ENCODE data around the gene CDY2B. TPM values are rescaled to one million over a fixed set of nuclear protein-coding genes. Genes with fewer than 3 reads are reported as not detected.
"Not testable (repeated sequence)": the region's sequence is repeated elsewhere in the genome, so short reads cannot be mapped to it uniquely, and the experiment has no call there.

Gene CDY2B, protein sequence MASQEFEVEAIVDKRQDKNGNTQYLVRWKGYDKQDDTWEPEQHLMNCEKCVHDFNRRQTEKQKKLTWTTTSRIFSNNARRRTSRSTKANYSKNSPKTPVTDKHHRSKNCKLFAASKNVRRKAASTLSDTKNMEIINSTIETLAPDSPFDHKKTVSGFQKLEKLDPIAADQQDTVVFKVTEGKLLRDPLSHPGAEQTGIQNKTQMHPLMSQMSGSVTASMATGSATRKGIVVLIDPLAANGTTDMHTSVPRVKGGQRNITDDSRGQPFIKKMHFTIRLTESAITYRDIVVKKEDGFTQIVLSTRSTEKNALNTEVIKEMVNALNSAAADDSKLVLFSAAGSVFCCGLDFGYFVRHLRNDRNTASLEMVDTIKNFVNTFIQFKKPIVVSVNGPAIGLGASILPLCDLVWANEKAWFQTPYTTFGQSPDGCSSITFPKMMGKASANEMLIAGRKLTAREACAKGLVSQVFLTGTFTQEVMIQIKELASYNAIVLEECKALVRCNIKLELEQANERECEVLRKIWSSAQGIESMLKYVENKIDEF
- total RNA-seq (not detected in 2 replicates), polyA plus RNA-seq (not detected in 2 replicates)

DNA sequence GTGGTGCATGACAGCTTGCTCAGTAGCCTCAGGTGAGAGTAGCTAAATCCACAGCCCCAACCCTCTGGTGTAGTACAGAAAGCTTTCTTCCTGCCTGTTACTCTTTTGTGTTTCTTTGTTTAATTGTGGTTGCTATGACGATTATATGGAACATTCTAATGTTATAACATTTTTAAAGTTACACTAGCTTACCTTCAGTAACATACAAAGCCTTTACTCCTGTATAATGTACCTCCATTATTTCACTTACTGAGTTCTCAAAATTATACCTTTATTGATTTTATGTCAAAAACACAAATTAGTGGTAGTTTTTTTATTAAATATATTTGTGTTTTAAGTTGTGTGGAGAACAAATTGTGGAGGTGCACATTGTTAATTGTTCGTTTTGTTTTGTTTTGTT is at the start of gene CDY2B:
CDY2B (minus strand) TSS at position 101 of the 400 bp plus-strand sequence. CDS start 328 bp downstream, outside the sequence.
- DNase-seq (ENCODE audit: low read depth in 1 of 2, low spot score in 1 of 2); H3K27me3 ChIP-seq; H3K4me3 ChIP-seq; H3K4me1 ChIP-seq (ENCODE audit: low read depth); H3K27ac ChIP-seq; H3K36me3 ChIP-seq; H3K9me3 ChIP-seq (ENCODE audit: low read depth): not testable (repeated sequence)

DNA sequence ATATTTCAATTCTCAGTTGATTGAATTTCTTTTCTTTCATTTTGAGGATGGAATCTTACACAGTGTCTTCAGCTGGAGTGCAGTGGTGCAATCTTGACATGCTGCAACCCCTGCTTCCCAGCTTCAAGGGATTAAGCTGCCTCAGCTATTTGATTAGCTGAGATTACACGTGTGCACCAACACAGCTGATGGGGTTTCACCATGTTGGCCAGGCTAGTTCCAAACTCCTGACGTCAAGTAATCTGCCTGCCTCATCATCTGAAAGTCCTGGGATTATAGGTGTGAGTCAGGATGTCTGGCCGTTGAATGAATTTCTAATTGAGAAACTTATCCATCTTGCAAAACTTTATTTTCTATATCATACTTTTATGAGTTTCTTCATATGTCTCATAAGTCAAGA is 28.0 kb upstream of the CDY2B start:
- H3K36me3 ChIP-seq; H3K27me3 ChIP-seq; H3K4me3 ChIP-seq; H3K9me3 ChIP-seq (ENCODE audit: low read depth); H3K4me1 ChIP-seq (ENCODE audit: low read depth); DNase-seq (ENCODE audit: low read depth in 1 of 2, low spot score in 1 of 2); H3K27ac ChIP-seq: not testable (repeated sequence)

DNA sequence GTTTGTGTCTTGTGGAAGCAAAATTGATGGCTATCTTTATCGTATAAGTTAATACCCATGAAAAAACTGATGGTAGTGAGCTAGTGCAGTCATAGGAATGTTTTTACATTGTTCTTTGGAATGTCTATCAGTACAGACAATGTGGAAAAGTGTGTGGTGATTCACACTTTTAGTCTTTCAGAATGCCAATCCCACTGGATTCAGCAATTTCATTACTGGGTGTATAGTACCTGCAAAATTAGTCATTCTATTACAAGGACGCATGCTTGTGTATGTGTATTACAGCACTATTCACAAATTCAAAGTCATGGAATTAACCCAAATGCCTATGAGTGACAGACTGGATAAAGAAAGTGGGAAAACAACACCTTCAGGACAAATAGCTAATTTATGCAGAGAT is 27.3 kb upstream of the CDY2B start:
- not testable (repeated sequence) for H3K27me3 ChIP-seq; H3K4me3 ChIP-seq; H3K36me3 ChIP-seq; H3K4me1 ChIP-seq (ENCODE audit: low read depth); H3K27ac ChIP-seq; H3K9me3 ChIP-seq (ENCODE audit: low read depth); DNase-seq (ENCODE audit: low read depth in 1 of 2, low spot score in 1 of 2)

DNA sequence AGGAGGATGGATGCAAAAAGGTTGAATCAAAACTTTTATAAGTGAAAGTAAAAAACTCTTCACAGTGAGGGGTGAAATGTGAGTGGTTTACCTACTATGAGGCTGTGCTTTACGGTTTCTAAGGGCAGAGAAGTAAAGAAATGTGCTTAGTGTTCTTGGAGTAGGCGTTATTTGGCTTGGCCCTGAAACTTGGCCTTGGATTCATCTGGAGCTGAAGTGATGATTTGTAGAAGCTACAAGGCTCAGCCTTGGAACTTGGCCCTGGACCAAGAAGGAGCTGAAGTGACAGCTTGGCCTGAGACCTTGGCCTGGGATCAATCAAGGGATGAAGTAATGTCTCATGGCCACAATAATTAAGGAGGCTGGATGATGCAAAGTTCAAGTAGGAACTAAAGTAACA is 1.7 kb upstream of the CDY2B start:
- not testable (repeated sequence) for H3K27ac ChIP-seq; H3K36me3 ChIP-seq; DNase-seq (ENCODE audit: low read depth in 1 of 2, low spot score in 1 of 2); H3K4me3 ChIP-seq; H3K4me1 ChIP-seq (ENCODE audit: low read depth); H3K27me3 ChIP-seq; H3K9me3 ChIP-seq (ENCODE audit: low read depth)

DNA sequence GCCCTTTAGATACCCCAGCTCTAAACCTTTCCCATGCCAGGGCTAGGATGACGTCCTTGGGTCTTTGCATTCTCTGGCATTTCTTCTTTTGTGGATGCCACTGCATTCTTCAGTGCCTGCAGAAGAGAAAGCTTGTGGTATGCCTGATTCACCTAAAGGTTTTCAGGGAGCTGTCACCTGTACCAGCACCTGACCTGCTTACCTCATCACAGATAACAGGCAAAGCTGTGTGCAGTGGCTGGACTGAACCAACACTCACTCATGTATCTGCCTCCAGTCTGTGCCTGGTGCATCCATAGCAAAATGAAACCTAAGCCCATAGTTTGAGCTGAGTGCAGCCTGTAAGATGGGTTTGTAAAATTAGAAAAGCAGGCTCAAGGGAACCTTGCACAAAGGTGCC is 3.3 kb downstream of the CDY2B start:
- not testable (repeated sequence) for H3K27ac ChIP-seq; H3K9me3 ChIP-seq (ENCODE audit: low read depth); H3K27me3 ChIP-seq; H3K4me1 ChIP-seq (ENCODE audit: low read depth); H3K4me3 ChIP-seq; H3K36me3 ChIP-seq; DNase-seq (ENCODE audit: low read depth in 1 of 2, low spot score in 1 of 2)

DNA sequence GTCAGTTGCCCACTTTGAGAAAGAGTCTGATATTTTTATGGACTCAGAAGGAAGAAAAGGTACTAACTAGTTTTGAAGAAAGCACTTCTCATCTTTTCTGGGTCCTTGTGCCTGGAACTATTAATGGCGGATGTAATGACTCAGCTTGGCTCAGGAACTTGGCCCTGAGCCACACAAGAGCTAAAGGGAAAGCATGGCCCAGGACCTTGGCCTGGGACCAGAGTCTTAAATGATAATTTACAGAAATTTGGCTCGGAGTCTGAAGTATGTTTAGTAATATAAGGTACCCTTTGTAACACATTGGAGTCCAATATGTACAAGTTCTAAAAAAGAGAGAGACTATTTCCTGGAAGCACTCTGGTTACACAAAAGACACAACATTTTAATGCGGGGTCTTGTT is 4.6 kb downstream of the CDY2B start:
- H3K4me1 ChIP-seq (ENCODE audit: low read depth); DNase-seq (ENCODE audit: low read depth in 1 of 2, low spot score in 1 of 2); H3K27ac ChIP-seq; H3K9me3 ChIP-seq (ENCODE audit: low read depth); H3K36me3 ChIP-seq; H3K4me3 ChIP-seq; H3K27me3 ChIP-seq: not testable (repeated sequence)

DNA sequence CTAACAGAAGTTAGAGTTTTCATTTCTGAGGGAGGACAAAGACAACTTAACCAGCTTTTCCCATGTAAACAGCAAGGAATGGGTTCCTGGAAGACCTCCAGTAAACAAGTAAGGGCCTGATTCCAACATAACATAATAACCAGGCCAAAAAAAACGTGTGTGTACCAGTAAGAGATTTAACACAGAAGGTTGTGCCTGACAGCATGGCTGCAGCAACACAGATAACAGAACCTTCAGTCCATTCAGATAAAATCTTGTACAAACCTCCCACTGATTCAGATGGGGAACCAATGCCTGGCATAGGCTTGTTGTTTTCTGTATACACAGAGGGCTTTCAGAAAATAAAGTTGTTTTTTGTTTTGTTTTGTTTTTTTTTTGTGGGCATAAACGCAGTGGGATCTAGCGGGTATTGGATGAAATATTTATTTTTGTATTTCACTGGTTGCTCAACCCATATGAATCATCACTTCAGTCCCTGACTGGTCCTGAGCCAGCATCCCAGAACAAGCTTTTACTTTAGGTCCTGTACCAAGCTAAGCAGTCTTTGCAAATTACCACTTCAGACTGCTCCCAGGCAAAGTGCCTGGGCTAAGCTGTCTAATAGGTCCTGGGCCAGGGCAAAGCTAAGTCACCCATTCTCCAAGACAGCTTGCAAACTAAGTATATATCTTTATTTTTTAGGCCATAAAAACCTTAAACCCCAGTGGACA is 8.7 kb downstream of the CDY2B start:
- not testable (repeated sequence) for H3K4me1 ChIP-seq (ENCODE audit: low read depth); H3K27ac ChIP-seq; DNase-seq (ENCODE audit: low read depth in 1 of 2, low spot score in 1 of 2); H3K36me3 ChIP-seq; H3K4me3 ChIP-seq; H3K9me3 ChIP-seq (ENCODE audit: low read depth); H3K27me3 ChIP-seq

DNA sequence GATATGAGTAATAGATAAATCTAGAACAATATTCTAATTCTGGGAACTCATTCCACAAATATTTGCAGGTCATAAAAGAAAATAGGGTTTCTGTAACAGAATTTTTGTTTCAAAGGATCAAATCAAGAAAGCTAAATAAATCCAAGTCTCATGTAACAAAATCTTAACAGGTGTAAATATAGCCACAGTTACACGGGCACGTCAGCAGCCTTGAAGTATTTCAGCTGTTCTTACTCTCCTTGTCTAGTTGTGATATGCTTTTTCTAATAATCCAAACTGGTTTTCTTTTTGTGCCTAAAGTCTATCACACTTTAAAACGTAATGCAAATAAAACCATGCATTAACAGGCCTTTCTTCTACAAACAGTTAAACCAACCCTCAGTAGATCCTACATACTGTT is 9.3 kb downstream of the CDY2B start:
- H3K27me3 ChIP-seq; H3K4me3 ChIP-seq; H3K36me3 ChIP-seq; H3K9me3 ChIP-seq (ENCODE audit: low read depth); DNase-seq (ENCODE audit: low read depth in 1 of 2, low spot score in 1 of 2); H3K4me1 ChIP-seq (ENCODE audit: low read depth); H3K27ac ChIP-seq: not testable (repeated sequence)

DNA sequence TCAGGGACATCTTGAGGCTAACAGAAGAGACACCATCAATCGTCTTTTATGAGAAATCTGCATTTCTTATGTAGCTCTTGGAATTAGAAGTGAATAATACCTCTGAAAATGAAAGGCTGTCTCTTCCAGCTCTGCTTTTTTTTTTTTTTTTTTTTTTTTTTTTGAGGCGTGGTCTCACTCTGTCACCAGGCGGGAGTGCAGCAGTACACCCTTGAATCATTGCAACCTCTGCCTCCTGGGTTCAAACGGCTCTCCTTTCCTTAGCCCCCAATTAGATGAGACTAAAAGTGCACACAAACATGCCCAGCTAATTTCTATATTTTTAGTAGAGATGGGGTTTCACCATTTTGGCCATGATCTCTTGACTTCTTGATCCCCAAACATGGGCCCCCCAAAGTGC is 12.2 kb downstream of the CDY2B start:
- DNase-seq (ENCODE audit: low read depth in 1 of 2, low spot score in 1 of 2); H3K27ac ChIP-seq; H3K4me1 ChIP-seq (ENCODE audit: low read depth); H3K27me3 ChIP-seq; H3K9me3 ChIP-seq (ENCODE audit: low read depth); H3K36me3 ChIP-seq; H3K4me3 ChIP-seq: not testable (repeated sequence)

DNA sequence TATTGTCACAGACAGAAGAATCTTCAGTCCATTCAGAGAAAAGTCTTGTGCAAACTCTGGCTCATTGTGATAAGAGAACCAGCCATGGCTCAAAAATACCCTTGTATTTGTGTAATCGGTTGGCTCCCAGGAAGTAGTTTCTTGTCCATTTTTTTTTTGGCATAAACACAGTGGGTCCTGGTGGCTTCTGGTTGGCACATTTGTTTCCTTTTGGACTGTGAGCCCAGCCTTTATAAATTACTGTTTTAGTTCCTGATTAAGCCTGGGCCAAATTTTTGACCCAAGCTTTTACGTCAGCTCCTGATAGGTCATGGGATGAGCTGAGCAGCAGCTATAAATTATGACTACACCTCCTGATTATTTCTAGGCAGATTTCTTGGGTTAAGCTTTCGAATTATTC is 19.4 kb downstream of the CDY2B start:
- not testable (repeated sequence) for DNase-seq (ENCODE audit: low read depth in 1 of 2, low spot score in 1 of 2); H3K27me3 ChIP-seq; H3K27ac ChIP-seq; H3K4me1 ChIP-seq (ENCODE audit: low read depth); H3K36me3 ChIP-seq; H3K4me3 ChIP-seq; H3K9me3 ChIP-seq (ENCODE audit: low read depth)

DNA sequence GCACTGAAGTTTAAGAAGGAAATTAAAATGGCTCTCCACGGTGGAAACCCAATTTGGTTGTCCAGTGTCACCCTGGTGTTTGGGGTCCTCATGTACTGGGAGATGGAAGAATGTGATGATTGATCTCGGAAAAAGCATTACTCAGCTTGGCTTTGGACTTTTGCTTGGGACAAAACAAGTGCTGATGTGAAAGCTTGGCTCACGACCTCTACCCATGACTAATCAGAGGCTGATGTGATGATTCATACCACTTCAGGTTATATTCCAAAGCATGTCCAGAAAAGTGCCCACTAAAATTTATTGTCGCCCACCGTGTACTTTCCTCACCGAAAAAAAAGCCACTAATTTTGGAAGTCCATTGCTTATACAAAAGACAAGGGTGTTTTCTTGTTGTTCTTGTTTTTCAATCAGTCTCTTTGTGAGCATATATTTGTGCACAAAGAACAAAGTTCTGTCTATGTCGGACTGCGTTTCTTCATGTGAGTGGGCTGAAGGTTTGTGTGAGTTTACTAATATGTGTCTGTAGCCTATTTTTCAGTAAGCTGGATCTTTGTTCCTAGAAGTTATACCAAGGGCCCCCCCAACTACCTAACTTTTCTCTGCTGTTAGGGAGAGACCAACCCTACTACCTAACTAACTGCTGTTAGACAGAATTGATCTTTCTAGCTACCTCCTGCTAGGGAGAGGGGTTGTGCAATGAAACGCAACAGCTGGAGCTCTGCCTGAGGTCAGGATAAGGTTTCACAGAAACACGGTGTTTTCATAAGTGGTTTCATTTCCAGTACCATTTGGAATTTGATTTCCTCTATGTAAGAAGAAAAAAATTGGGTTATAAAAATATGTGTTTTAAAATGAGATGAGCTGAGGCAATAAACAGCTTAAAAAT is 22.8 kb downstream of the CDY2B start:
- H3K4me1 ChIP-seq (ENCODE audit: low read depth); DNase-seq (ENCODE audit: low read depth in 1 of 2, low spot score in 1 of 2); H3K27me3 ChIP-seq; H3K9me3 ChIP-seq (ENCODE audit: low read depth); H3K27ac ChIP-seq; H3K36me3 ChIP-seq; H3K4me3 ChIP-seq: not testable (repeated sequence)

DNA sequence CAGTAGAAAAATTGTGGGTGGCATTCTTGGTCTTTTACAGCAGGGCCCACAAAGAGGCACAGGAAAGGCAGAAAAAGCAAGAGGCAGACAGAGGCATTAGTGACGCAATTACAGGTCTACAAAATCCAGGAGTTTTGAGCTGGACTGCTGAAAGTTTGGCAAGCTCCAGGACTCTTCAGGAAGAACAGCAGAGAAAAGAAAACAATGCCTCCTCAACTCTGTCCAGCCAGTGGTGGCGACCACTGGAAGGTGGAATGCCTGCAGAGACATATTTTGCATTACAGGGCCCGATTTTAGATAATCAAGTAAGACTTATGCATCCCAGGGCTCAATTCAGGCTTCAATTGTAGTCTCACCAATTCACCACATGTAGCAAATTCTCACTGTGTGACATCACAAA is 23.5 kb downstream of the CDY2B start:
- not testable (repeated sequence) for DNase-seq (ENCODE audit: low read depth in 1 of 2, low spot score in 1 of 2); H3K27ac ChIP-seq; H3K4me1 ChIP-seq (ENCODE audit: low read depth); H3K9me3 ChIP-seq (ENCODE audit: low read depth); H3K36me3 ChIP-seq; H3K4me3 ChIP-seq; H3K27me3 ChIP-seq

DNA sequence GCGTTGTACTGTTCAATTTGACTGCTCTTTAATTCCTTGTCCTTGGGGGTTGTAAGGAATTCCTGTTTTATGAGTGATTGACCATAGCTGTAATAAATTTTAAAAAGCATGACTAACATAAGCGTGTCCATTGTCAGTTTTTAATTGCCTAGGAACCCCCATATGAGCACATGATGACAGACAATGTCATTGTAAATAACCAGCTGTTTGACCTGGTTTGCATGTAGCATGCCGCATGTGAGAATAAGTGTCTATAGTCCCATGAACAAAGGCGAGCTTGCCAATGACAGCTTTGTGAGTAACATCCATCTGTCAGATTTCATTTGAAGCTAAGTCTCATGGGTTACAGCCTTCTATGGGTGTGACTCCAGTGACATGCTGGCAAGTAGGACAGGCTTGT is 30.9 kb downstream of the CDY2B start:
- not testable (repeated sequence) for H3K4me1 ChIP-seq (ENCODE audit: low read depth); DNase-seq (ENCODE audit: low read depth in 1 of 2, low spot score in 1 of 2); H3K9me3 ChIP-seq (ENCODE audit: low read depth); H3K27me3 ChIP-seq; H3K27ac ChIP-seq; H3K4me3 ChIP-seq; H3K36me3 ChIP-seq
